Naive thymus-derived CD4-positive, alpha-beta T cell (primary cell): ENCODE data around the gene CHPF. TPM values are rescaled to one million over a fixed set of nuclear protein-coding genes. Genes with fewer than 3 reads are reported as not detected.

ENCODE experiments used
- ATAC-seq: fragments of 150-1000 bp; cut with Tn5 transposase; 2 replicates; pipeline ENCODE4 v1.10.0; 2021; ENCODE audit warnings: mild to moderate bottlenecking, moderate library complexity
- CTCF ChIA-PET: fragments of 350-600 bp; sonication (Branson Sonifier 250); formaldehyde crosslinking; loops from one replicate; lab custom pipeline; 2021; ENCODE audit warnings: antibody characterized with exemption; lab: Charles Lee
- POLR2A ChIA-PET: fragments of 350-600 bp; sonication (Branson Sonifier 250); formaldehyde crosslinking; loops from one replicate; lab custom pipeline; 2021; ENCODE audit warnings: antibody characterized with exemption, inconsistent platforms; lab: Charles Lee
- DNase-seq, 9 donors: peaks; one replicate each; pipeline versions ENCODE4 v3.0.0 to v3.0.0-alpha.2; 2020 to 2022; ENCODE audit warnings: mixed read lengths in 1 of 9
- H3K27ac ChIP-seq: one replicate; pipeline ENCODE4 v1.7.0; 2013; ENCODE audit warnings: mild to moderate bottlenecking, low read depth, low read length, moderate library complexity
- H3K27me3 ChIP-seq, 2 donors: one replicate each; pipeline ENCODE4 v1.7.0; 2013; ENCODE audit warnings: low read length in 2 of 2, mild to moderate bottlenecking in 2 of 2, moderate library complexity in 2 of 2; ENCODE audit not compliant: control insufficient read depth in 2 of 2, insufficient read depth in 2 of 2
- H3K36me3 ChIP-seq, 3 experiments: 1 replicate in 2 of 3; 2 replicates in 1 of 3; pipeline ENCODE4 v1.7.0; 2013; ENCODE audit warnings: low read length in 3 of 3, mild to moderate bottlenecking in 3 of 3, moderate library complexity in 1 of 3; ENCODE audit not compliant: insufficient read depth in 3 of 3, control insufficient read depth in 2 of 3
- H3K4me1 ChIP-seq, 2 donors: one replicate each; pipeline ENCODE4 v1.7.0; 2013; ENCODE audit warnings: low read length in 2 of 2, mild to moderate bottlenecking in 2 of 2, moderate library complexity in 1 of 2; ENCODE audit not compliant: control insufficient read depth in 2 of 2, insufficient read depth in 2 of 2
- H3K4me3 ChIP-seq: 2 replicates; pipeline ENCODE4 v1.7.0; 2013; ENCODE audit warnings: mild to moderate bottlenecking, low read length
- H3K9me3 ChIP-seq, 3 experiments: 1 replicate in 2 of 3; 2 replicates in 1 of 3; pipeline ENCODE4 v1.7.0; 2013; ENCODE audit warnings: low read length in 3 of 3; ENCODE audit not compliant: control insufficient read depth in 2 of 3
- H3K27ac Mint-ChIP-seq, 9 donors: one replicate each; pipeline ENCODE4 v1.8.0; 2020 to 2022; ENCODE audit warnings: mixed read lengths in 9 of 9, mild to moderate bottlenecking in 8 of 9, moderate library complexity in 5 of 9, inconsistent platforms in 2 of 9
- H3K27me3 Mint-ChIP-seq, 5 donors: one replicate each; pipeline ENCODE4 v1.8.0; 2021 to 2022; ENCODE audit warnings: mixed read lengths in 5 of 5, mild to moderate bottlenecking in 1 of 5
- H3K36me3 Mint-ChIP-seq, 5 donors: one replicate each; pipeline ENCODE4 v1.8.0; 2020 to 2022; ENCODE audit warnings: mixed read lengths in 5 of 5, mild to moderate bottlenecking in 3 of 5, inconsistent platforms in 1 of 5
- H3K4me1 Mint-ChIP-seq, 7 donors: one replicate each; pipeline ENCODE4 v1.8.0; 2020 to 2022; ENCODE audit warnings: mixed read lengths in 7 of 7, mild to moderate bottlenecking in 3 of 7, inconsistent platforms in 1 of 7
- H3K4me3 Mint-ChIP-seq, 10 donors: one replicate each; pipeline ENCODE4 v1.8.0; 2020 to 2022; ENCODE audit warnings: mild to moderate bottlenecking in 10 of 10, mixed read lengths in 10 of 10, moderate library complexity in 6 of 10, inconsistent platforms in 2 of 10
- H3K9me3 Mint-ChIP-seq, 11 donors: one replicate each; pipeline ENCODE4 v1.8.0; 2020 to 2022; ENCODE audit warnings: mixed read lengths in 11 of 11, mild to moderate bottlenecking in 4 of 11, inconsistent platforms in 1 of 11, moderate library complexity in 1 of 11
- intact Hi-C, 2 donors: fragments of 100-400 bp; cut with micrococcal nuclease; formaldehyde crosslinking; loops; one replicate each; pipeline ENCODE4 v1.15.1; 2023
- polyA plus RNA-seq, 2 donors: library from polyadenylated mRNA; unstranded; fragments of 300-500 nt; fragmentation: Illumina TruSeq; gene quantifications; one replicate each; pipeline ENCODE4 v1.2.3, GENCODE V29; 2021
- total RNA-seq, 6 experiments: library from RNA in 5 of 6; stranded (reverse) in 5 of 6; gene quantifications; 1 replicate in 5 of 6; 2 replicates in 1 of 6; pipeline ENCODE4 v1.2.3 and lab custom pipeline; 2021 to 2026

Gene CHPF
- total and polyA plus RNA-seq, 7 experiments from 2014 or later, result 4.1 to 15.3 (median 5.7) TPM

GRCh38 chr2:219557791-219558785 is 14.5 kb upstream of the CHPF start:
- intact Hi-C loops, result no loop called here
- Histone ChIP-seq H3K4me1 (peaks cover 0 to 4% of the 10 kb centered on the region in 2 donors), H3K36me3 (no peaks in the 10 kb centered on the region), H3K9me3 (no peaks in the 10 kb centered on the region), H3K27me3 (peaks cover 3 to 12% of the 10 kb centered on the region in 2 donors), H3K27ac (no peak overlapping the region), H3K4me3 (no peak overlapping the region)
- Mint-ChIP-seq H3K36me3 (no peaks in the 10 kb centered on the region), H3K27me3 (peaks cover 4 to 49% (median 19%) of the 10 kb centered on the region in 5 donors), H3K4me1 (peaks cover 0 to 11% (median 0%) of the 10 kb centered on the region in 7 donors), H3K27ac (no peak overlapping the region), H3K4me3 (no peak overlapping the region), H3K9me3 (no peaks in the 10 kb centered on the region)
- CTCF ChIA-PET, result no interaction called here
- POLR2A ChIA-PET, result no interaction called here
- no peak for DNase-seq
- ATAC-seq, result no peak

GRCh38 chr2:219557320-219557719 is 13.7 kb upstream of the CHPF start:
- POLR2A ChIA-PET, result no interaction called here
- H3K27me3 Mint-ChIP-seq, result peaks cover 4 to 43% (median 18%) of the 10 kb centered on the region in 5 donors
- intact Hi-C loops, result no loop called here
- Histone ChIP-seq H3K36me3 (no peaks in the 10 kb centered on the region), H3K4me1 (peaks cover 0 to 7% of the 10 kb centered on the region in 2 donors), H3K27ac (no peak overlapping the region), H3K27me3 (peaks cover 3 to 12% of the 10 kb centered on the region in 2 donors), H3K4me3 (no peak overlapping the region), H3K9me3 (no peaks in the 10 kb centered on the region)
- no peaks in the 10 kb centered on the region for H3K9me3 Mint-ChIP-seq
- ATAC-seq (no peak), DNase-seq (no peak)
- no peak overlapping the region for H3K27ac Mint-ChIP-seq
- no peak overlapping the region for H3K4me3 Mint-ChIP-seq
- CTCF ChIA-PET, result no interaction called here
- no peaks in the 10 kb centered on the region for H3K36me3 Mint-ChIP-seq
- H3K4me1 Mint-ChIP-seq, result peaks cover 0 to 11% (median 0%) of the 10 kb centered on the region in 7 donors

GRCh38 chr2:219556413-219556812 is 12.8 kb upstream of the CHPF start:
- no peak for ATAC-seq
- intact Hi-C loops, result no loop called here
- H3K27ac Mint-ChIP-seq, result no peak overlapping the region
- POLR2A ChIA-PET, result no interaction called here
- Histone ChIP-seq H3K4me1 (peaks cover 5 to 13% of the 10 kb centered on the region in 2 donors), H3K27me3 (peaks cover 3 to 17% of the 10 kb centered on the region in 2 donors), H3K36me3 (no peaks in the 10 kb centered on the region), H3K27ac (no peak overlapping the region), H3K9me3 (no peaks in the 10 kb centered on the region), H3K4me3 (no peak overlapping the region)
- no peak overlapping the region for H3K4me3 Mint-ChIP-seq
- no peaks in the 10 kb centered on the region for H3K9me3 Mint-ChIP-seq
- peaks cover 4 to 48% (median 23%) of the 10 kb centered on the region in 5 donors for H3K27me3 Mint-ChIP-seq
- H3K36me3 Mint-ChIP-seq, result no peaks in the 10 kb centered on the region
- CTCF ChIA-PET, result no interaction called here
- H3K4me1 Mint-ChIP-seq, result peaks cover 4 to 16% (median 5%) of the 10 kb centered on the region in 7 donors
- no peak for DNase-seq

GRCh38 chr2:219555956-219556355 is 12.3 kb upstream of the CHPF start:
- Histone ChIP-seq H3K9me3 (no peaks in the 10 kb centered on the region), H3K4me3 (no peak overlapping the region), H3K27ac (no peak overlapping the region), H3K36me3 (no peaks in the 10 kb centered on the region), H3K4me1 (peaks cover 5 to 13% of the 10 kb centered on the region in 2 donors), H3K27me3 (peaks cover 3 to 17% of the 10 kb centered on the region in 2 donors)
- H3K4me1 Mint-ChIP-seq, result peaks cover 5 to 19% (median 6%) of the 10 kb centered on the region in 7 donors
- no peak overlapping the region for H3K4me3 Mint-ChIP-seq
- no peaks in the 10 kb centered on the region for H3K36me3 Mint-ChIP-seq
- H3K27me3 Mint-ChIP-seq, result peaks cover 4 to 50% (median 24%) of the 10 kb centered on the region in 5 donors
- ChIA-PET CTCF (no interaction called here), POLR2A (no interaction called here)
- intact Hi-C loops, result no loop called here
- DNase-seq (no peak), ATAC-seq (no peak)
- H3K9me3 Mint-ChIP-seq, result no peaks in the 10 kb centered on the region
- H3K27ac Mint-ChIP-seq, result no peak overlapping the region

GRCh38 chr2:219554350-219554749 is 10.7 kb upstream of the CHPF start:
- no peaks in the 10 kb centered on the region for H3K9me3 ChIP-seq
- intact Hi-C loops, result no loop called here
- Mint-ChIP-seq H3K27me3 (peaks cover 3 to 51% (median 25%) of the 10 kb centered on the region in 5 donors), H3K27ac (no peak overlapping the region), H3K4me3 (no peak overlapping the region), H3K4me1 (peaks cover 5 to 20% (median 8%) of the 10 kb centered on the region in 7 donors), H3K36me3 (no peaks in the 10 kb centered on the region), H3K9me3 (no peaks in the 10 kb centered on the region)
- peaks cover 3 to 17% of the 10 kb centered on the region in 2 donors for H3K27me3 ChIP-seq
- H3K4me3 ChIP-seq, result no peak overlapping the region
- CTCF ChIA-PET, result no interaction called here
- peaks cover 5 to 13% of the 10 kb centered on the region in 2 donors for H3K4me1 ChIP-seq
- no peak overlapping the region for H3K27ac ChIP-seq
- no peak for DNase-seq
- ATAC-seq, result no peak
- POLR2A ChIA-PET, result no interaction called here
- no peaks in the 10 kb centered on the region for H3K36me3 ChIP-seq

GRCh38 chr2:219553463-219553963 is 9.9 kb upstream of the CHPF start:
- ChIA-PET POLR2A (interaction anchor here (0.6 kb wide), 1 partner anchor 41 kb away, joined by 3 read pairs; no protein-coding TSS in a partner anchor), CTCF (no interaction called here)
- H3K27me3 ChIP-seq, result peaks cover 3 to 17% of the 10 kb centered on the region in 2 donors
- ATAC-seq (no peak), DNase-seq (no peak)
- Mint-ChIP-seq H3K27me3 (peaks cover 0 to 48% (median 30%) of the 10 kb centered on the region in 5 donors), H3K36me3 (no peaks in the 10 kb centered on the region), H3K9me3 (no peaks in the 10 kb centered on the region), H3K4me1 (peaks cover 5 to 20% (median 8%) of the 10 kb centered on the region in 7 donors), H3K27ac (no peak overlapping the region), H3K4me3 (peak overlapping the region; percentile 27 to 85 (median 62))
- intact Hi-C loops, result loop anchor here (2.0 kb wide), 2 partner anchors 43 to 55 kb away; partner anchors contain the start of genes GMPPA (in 2 of the 2) and STK11IP (in 1 of the 2)
- H3K4me3 ChIP-seq, result no peak overlapping the region
- no peak overlapping the region for H3K27ac ChIP-seq
- no peaks in the 10 kb centered on the region for H3K36me3 ChIP-seq
- H3K4me1 ChIP-seq, result peaks cover 5 to 13% of the 10 kb centered on the region in 2 donors
- no peaks in the 10 kb centered on the region for H3K9me3 ChIP-seq
